ENCODE measurements around the gene PNMA6F. TPM values are rescaled to one million over a fixed set of nuclear protein-coding genes. Genes with fewer than 3 reads are reported as not detected.

PNMA6F gene
- total RNA-seq, 3 donors from 2014 or later: not detected

DNA sequence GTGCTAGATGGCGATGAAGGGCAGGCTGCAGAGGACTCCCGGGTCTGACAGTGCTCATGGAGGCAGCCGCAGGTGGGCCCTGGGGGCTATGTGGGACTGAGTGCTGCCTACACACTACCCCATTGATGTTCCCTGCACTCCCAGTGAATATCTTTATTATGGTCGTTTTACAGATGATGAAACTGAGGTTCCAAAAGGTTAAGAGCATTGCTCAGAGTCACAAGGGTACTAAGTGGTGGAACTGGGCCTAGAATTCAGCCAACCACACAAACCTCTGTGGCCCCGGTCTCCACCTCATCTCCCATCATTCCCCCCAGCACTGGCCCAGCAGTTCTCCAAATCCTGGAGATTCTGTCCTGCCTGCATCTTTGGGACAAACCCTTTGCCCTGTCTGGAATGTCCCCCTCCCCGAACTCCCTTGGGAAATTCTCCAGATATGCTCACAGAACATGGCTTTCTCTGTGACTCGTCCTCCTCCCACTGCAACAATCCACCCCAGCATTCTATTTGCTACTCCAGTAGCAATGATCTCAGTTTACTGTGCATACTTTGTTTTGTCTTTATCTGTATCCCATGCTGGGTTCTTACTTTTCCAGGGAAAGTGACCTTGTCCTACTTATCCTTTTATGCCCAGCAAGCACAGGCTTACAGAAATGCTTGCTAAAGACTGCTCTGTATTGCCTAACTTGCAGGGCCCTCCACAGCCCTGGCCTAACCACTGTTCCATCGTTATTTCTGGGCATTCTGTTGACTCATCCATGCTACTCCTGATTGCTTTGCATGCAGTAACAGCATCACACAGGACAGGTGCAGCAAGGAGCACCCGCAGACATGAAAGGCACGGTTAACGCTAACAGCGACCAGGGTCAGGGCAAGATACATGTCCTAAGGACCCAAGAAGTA is 14.0 kb downstream of the PNMA6F start:
- TF ChIP-seq, protein P1, sequence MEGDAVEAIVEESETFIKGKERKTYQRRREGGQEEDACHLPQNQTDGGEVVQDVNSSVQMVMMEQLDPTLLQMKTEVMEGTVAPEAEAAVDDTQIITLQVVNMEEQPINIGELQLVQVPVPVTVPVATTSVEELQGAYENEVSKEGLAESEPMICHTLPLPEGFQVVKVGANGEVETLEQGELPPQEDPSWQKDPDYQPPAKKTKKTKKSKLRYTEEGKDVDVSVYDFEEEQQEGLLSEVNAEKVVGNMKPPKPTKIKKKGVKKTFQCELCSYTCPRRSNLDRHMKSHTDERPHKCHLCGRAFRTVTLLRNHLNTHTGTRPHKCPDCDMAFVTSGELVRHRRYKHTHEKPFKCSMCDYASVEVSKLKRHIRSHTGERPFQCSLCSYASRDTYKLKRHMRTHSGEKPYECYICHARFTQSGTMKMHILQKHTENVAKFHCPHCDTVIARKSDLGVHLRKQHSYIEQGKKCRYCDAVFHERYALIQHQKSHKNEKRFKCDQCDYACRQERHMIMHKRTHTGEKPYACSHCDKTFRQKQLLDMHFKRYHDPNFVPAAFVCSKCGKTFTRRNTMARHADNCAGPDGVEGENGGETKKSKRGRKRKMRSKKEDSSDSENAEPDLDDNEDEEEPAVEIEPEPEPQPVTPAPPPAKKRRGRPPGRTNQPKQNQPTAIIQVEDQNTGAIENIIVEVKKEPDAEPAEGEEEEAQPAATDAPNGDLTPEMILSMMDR (IDR thresholded peaks at IDR 0.05): no peak
- no peak for TF ChIP-seq POLR2AphosphoS5 (IDR thresholded peaks at IDR 0.05)
- no peak for TF ChIP-seq POLR2A (IDR thresholded peaks at IDR 0.05)
- no peak overlapping the region for H3K4me3 ChIP-seq
- H3K36me3 ChIP-seq: no peaks in the 10 kb centered on the region
- H3K4me1 ChIP-seq: no peaks in the 10 kb centered on the region
- H3K27me3 ChIP-seq: peaks cover 0 to 77% of the 10 kb centered on the region in 2 donors
- H3K9me3 ChIP-seq: no peaks in the 10 kb centered on the region
- DNase-seq (ENCODE audit: low spot score in 2 of 2): no peak
- H3K27ac ChIP-seq: no peak overlapping the region
- intact Hi-C loops (cut with DNase I; ENCODE audit: low total_unique reads): no loop called here

DNA sequence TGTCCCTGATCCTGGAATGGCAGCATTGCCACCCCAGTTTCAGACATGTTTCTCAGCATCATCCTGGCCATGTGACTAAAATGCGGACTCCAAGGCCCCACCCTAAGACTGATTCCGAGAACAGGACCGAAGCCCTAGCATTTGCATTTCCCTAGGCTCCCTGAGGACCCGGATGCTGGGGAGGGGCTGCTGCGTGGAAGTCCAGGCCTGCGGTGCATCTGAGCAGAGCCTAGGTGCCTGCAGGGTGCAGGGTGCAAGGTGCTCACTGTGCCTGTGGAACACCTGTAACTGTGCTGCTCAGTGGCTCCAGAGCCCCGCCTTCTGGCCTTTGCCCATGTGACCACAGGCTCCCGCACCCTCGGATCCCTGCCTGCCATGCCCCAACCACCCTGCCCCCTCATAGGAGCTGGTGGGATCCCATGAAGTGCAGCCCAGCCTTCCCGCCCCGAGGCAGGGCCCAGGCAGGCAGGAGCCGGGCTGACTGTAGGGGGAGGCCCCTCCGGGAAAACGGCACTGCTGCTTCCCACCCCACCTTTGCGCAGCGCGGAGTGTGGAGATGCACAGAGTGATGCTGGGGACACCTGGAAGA is 14.9 kb downstream of the PNMA6F start:
- peaks cover 0 to 73% of the 10 kb centered on the region in 2 donors for H3K27me3 ChIP-seq
- no peak for TF ChIP-seq POLR2AphosphoS5 (IDR thresholded peaks at IDR 0.05)
- TF ChIP-seq POLR2A (IDR thresholded peaks at IDR 0.05): no peak
- TF ChIP-seq, protein P1 (IDR thresholded peaks at IDR 0.05): no peak
- H3K9me3 ChIP-seq: no peaks in the 10 kb centered on the region
- intact Hi-C loops (cut with DNase I; ENCODE audit: low total_unique reads): no loop called here
- no peak overlapping the region for H3K4me3 ChIP-seq
- DNase-seq (ENCODE audit: low spot score in 2 of 2): no peak
- no peaks in the 10 kb centered on the region for H3K4me1 ChIP-seq
- H3K36me3 ChIP-seq: no peaks in the 10 kb centered on the region
- H3K27ac ChIP-seq: no peak overlapping the region

DNA sequence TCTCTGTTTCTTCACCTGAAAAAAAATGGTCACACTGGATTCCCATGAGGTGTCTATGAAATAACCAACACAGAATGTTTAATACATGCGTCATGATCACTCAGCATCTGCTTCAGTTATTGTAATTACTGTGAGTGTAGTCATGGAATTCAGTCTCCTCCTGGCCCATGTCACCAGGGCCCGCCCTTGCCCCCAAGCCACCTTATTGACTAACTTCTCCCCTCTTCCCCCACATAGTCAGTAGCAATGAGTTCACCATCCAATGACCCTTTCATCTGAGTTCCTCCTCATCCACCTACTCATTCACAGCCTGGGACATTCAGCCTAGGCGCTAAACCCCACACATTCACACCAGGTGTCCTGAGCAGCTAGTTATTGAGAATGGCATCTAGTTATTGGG is 15.6 kb downstream of the PNMA6F start:
- peaks cover 0 to 71% of the 10 kb centered on the region in 2 donors for H3K27me3 ChIP-seq
- H3K4me3 ChIP-seq: no peak overlapping the region
- TF ChIP-seq POLR2A (IDR thresholded peaks at IDR 0.05): no peak
- TF ChIP-seq POLR2AphosphoS5 (IDR thresholded peaks at IDR 0.05): no peak
- TF ChIP-seq, protein P1 (IDR thresholded peaks at IDR 0.05): no peak
- no peak overlapping the region for H3K27ac ChIP-seq
- intact Hi-C loops (cut with DNase I; ENCODE audit: low total_unique reads): no loop called here
- H3K36me3 ChIP-seq: no peaks in the 10 kb centered on the region
- H3K9me3 ChIP-seq: no peaks in the 10 kb centered on the region
- H3K4me1 ChIP-seq: no peaks in the 10 kb centered on the region
- DNase-seq (ENCODE audit: low spot score in 2 of 2): no peak

DNA sequence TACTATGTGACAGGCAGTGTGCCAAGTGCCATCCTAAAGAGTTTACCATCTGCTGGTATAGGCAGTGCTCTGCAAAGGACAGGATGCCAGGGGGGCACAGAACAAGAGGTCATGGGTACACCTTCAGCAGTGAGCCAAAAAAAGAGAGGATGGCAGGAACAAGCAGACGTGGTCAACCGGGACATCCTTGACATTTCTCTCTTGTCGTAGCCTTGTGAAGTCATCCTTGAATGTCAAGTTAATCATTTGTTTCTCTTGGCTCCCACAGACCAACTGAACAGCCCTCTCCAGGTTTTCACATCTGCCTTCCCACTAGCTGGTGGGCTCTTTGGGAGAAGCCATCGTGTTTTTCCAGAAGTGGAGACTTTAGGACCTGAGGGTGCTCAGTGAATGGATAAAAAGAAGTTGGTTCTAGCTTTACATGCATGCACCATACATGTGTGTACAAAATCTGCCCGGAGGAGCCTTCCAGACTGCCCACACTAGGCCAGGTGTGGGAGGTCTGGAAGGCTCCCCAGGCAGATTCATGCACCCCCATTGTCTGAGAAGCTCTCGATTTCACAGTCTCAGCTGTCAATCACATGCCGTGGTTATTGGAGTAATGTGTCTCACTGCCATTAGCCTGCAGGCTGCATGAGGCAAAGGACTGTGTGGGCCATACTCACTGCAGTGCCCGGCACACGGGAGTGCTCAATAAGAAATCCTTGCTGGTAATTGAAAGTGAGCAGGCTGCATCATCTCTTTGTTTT is 16.4 kb downstream of the PNMA6F start:
- no peaks in the 10 kb centered on the region for H3K4me1 ChIP-seq
- no peak overlapping the region for H3K4me3 ChIP-seq
- no peak for DNase-seq (ENCODE audit: low spot score in 2 of 2)
- H3K9me3 ChIP-seq: no peaks in the 10 kb centered on the region
- no peaks in the 10 kb centered on the region for H3K36me3 ChIP-seq
- H3K27me3 ChIP-seq: peaks cover 0 to 66% of the 10 kb centered on the region in 2 donors
- TF ChIP-seq POLR2AphosphoS5 (IDR thresholded peaks at IDR 0.05) (no peak), POLR2A (IDR thresholded peaks at IDR 0.05) (no peak)
- TF ChIP-seq, protein P1 (IDR thresholded peaks at IDR 0.05): no peak
- intact Hi-C loops (cut with DNase I; ENCODE audit: low total_unique reads): no loop called here
- no peak overlapping the region for H3K27ac ChIP-seq

Data from breast epithelium (tissue), 4 donors.